Ammon's horn (tissue), 1 donor: ENCODE measurements around the gene LSM14A.

Source experiments
- DNase-seq: peaks from one replicate; pipeline ENCODE4 v3.0.0-alpha.2; 2016; ENCODE audit warnings: low spot score

Gene LSM14A

GRCh38 chr19:34255546-34255945 is 83.2 kb downstream of the LSM14A start:
- no peak for DNase-seq

DNA sequence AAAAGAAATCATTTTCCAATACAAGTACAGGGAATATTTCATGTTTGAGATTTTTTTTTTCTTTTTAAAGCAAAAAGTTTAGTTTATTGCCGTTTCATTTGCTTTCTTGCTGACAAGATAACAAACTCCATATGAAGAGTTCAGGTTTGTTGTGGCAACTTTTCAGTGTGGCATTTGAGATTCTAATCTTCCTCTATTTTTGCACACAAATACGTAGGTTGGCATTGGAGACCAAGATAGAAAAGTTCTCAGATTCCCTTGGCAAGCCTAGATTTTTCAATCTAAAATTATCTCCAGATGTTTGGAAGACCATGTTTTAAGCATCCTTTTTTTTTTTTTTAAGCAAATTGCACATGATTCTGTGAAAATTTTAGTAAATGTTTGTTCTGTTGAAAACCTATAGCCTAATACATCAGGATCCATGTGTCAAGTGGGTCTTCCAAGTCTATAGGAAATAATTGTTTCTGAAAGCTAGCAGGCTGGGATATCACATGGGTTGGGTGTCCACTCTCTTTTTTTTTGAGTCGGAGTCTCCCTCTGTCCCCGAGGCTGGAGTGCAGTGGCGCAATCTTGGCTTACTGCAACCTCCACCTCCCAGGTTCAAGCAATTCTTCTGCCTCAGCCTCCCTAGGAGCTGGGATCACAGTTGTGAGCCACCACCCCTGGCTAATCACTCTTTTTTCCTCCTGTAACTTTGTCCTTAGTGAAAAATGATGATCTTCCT is 84.7 kb downstream of the LSM14A start:
- no peak for DNase-seq

GRCh38 chr19:34257559-34257924 is 85.2 kb downstream of the LSM14A start:
- DNase-seq, result no peak

DNA sequence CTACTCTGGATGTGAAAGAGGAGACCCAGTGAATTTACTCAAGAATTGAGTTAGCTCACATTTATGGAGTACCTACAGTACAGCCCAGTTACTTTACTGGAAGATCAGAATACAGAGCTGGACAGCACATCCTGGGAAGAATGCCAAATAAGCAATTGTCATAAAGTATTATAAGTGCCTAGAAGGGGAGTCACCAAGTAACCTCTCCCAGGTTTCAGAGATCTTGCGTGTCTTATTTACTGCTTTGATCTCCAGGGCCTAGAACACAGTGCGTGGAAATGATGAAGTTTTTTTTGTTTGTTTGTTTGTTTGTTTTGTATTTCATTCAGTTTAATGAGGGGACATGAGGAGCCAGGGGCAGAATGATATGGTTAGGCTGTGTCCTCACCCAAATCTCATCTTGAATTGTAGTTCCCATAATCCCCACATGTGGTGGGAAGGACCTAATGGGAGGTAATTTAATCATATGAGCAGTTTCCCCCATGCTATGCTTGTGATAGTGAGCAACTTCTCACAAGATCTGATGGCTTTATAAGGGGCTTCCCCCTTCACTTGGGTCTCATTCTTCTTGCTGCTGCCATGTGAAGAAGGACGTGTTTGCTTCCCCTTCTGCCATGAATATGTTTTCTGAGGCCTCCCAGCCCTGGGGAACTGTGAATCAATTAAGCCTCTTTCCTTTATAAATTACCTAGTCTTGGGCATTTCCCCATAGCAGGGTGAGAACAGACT is 87.2 kb downstream of the LSM14A start:
- no peak for DNase-seq

DNA sequence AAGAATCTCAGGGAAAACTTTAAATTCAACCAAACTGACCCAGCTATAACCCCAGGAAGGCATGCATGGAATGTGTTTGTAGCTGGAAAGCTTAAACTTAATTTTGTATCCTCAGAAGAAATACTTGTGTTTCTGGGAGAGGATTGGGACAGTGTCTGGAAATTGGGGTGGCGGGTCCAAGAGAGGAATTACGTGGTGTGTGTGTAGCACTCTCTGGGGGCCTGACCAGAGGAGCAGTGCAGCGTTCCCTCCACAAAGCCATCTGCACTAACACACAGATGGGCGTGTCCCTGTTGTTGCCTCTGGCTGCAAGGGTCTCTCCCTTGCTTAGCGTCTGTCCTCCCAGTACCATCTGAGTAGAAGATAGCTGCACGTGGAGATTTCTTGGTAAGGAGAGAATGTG is 88.5 kb downstream of the LSM14A start:
- no peak for DNase-seq

DNA sequence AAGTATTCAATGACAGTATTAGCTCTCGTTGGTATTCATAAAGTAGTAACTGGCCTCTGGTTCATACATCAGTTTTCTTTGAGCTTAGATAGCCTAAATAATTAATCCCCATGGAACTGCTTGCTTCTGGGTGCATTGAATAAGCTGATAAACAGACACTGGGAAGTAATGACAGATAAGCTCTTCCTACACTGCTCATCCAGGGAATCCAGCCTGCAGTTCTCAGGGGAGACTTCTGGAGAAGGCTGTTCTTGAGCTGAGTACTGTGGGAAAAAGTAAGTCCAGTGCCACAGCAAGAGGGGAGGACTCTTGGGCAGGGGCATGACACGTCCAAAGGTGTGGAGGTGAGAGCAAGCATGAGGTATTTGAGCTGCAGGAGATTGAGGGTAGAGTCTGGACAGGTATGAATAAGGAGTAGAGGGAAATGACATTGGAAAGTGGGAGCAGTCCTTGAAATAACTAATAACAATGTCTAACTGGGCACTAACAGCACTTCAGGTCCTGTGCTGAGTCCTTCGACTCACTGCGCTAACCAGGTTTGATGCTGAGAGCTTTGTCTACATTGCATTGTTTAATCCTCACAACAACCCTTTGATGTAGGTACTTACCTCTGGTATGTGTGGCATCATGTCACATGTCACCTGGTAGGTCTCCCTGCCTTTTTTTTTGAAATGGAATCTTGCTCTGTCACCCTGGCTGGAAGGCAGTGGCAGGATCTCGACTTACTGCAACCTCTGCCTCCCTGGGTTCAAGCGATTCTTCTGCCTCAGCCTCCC is 89.2 kb downstream of the LSM14A start:
- no peak for DNase-seq

GRCh38 chr19:34263745-34264237 is 91.5 kb downstream of the LSM14A start:
- DNase-seq, result no peak

GRCh38 chr19:34265221-34265650 is 92.9 kb downstream of the LSM14A start:
- DNase-seq, result no peak

- no peak for DNase-seq
These were observed 96.8 kb downstream of the LSM14A start for GRCh38 chr19:34269081-34269480.

DNA sequence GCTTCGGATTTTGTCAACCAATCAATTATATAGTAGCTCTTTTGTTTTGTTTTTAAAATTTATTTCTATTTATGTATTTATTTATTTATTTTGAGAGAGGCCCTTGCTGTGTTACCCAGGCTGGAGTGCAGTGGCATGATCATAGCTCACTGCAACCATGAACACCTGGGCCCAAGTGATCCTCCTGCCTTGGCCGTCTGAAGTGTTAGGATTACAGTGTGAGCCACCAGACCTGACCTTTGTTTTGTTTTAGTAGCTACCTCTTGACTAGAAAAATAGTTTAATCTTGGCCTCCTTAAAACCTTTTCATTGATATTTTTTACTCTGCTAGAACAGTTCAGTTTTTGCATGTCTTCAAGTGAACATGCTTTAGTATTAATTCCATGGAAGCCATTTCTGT is 97.2 kb downstream of the LSM14A start:
- DNase-seq, result no peak

DNA sequence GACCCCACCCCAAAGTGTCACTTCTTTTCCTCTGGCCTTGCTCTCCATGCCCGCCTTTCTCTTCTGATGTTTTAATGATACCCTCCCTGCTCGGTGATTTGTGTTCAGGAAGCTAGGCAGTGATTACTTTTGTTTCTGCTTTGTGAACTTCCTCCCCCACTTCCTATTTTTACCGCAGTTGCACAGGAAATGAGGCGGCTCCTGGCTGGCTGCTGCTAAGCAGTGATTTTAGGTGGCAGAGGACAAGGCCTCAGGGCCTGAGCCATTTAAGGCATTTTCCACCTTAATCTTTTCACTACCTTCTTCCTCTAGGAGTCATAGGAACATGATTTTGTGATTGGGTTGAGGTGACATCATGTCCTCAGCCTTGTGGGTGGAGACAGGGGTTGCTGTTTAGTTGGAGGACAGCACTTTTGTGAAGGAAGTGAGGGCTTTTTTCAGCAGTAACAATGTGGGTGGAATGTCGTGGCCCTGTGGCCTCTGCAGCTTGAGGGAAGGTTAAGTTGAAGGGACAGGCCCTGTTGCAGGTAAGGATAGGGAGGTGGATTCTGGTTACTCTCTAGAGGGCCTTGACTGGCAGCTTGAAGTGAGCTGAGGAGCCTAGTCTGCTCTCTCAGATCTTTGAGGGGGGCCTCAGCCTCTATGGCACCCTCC is 97.8 kb downstream of the LSM14A start:
- peak; percentile 76 for DNase-seq

- no peak for DNase-seq
These were observed 100.8 kb downstream of the LSM14A start for GRCh38 chr19:34273121-34273520.

- DNase-seq, result no peak
These were observed 102.1 kb downstream of the LSM14A start for GRCh38 chr19:34274284-34274826.

DNA sequence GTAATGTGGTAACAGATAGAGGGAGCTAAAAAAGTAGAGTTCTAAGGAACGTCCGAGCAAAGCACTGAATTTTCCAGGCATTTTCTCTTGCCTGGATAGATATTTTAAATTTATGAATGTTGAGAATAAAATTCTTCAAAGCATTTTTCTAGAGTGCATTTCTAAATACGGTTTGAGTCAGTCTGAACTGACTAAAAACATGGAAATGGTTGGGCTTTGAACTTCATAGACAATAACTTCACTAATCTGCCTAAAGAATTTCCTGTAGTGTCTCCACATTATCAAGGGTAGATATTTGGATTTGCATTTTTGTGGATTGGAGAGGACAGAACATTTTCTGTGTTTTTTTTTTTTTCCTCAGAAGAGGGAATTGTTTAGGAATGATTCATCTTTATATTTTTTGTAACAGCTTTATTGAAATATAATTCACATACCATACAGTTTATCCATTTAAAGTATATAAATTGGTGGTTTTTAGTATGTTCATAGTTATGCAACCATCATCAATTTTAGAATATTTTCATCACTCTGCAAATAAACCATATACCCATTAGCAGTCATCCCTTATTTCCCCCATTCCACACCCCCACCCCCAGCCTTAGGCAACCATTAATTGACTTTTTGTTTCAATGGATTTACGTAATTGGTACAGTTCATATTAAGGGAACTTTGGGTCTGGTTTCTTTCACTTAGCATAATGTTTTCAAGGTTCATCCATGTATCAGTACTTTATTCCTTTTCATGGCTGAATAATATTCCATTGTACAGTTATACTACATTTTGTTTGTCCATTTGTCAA is 102.7 kb downstream of the LSM14A start:
- DNase-seq, result no peak

DNA sequence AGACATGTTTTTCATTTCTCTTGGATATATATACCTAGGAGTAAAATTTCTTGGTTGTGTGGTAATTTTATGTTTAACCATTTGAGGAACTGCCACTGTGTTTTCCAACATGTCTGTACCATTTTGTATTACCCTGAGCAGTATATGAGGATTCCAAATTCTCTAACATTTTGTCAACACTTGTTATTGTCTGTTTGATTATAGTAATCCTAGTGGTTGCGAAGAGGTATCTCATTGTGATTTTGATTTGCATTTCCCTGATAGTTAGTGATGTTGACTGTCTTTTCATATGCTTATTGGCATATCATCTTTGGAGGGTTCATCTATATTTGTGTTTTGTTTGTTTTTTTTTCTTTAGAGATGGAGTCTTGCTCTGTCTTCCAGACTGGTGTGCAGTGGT is 103.4 kb downstream of the LSM14A start:
- DNase-seq, result no peak

- peak; percentile 70 for DNase-seq
These were observed 104.3 kb downstream of the LSM14A start for GRCh38 chr19:34276614-34277013.

GRCh38 chr19:34277244-34277643 is 104.9 kb downstream of the LSM14A start:
- no peak for DNase-seq

DNA sequence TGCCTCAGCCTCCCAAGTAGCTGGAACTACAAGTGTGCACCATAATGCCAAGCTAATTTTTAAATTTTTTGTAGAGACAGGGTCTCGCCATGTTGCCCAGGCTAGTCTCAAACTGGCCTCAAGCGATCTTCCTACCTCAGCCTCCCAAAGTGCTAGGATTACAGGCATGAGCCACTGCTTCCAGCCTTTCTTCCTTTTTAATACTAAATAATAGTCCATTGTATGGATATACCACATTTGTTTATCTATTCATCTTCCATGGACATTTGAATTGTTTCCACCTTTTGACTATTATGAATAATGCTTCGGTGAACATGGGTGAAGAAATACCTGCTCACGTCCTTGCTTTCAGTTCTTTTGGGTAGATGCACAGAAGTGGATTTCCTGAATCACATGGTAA is 106.5 kb downstream of the LSM14A start:
- DNase-seq, result no peak
